ENCODE data around the gene PLCB1. TPM values are rescaled to one million over a fixed set of nuclear protein-coding genes. Genes with fewer than 3 reads are reported as not detected.

The PLCB1 gene
- total and polyA plus RNA-seq, 2 experiments from 2014 or later, result 14.9 to 20.7 TPM

GRCh38 chr20:8372824-8373380 is 240.8 kb downstream of the PLCB1 start:
- H3K9me3 Mint-ChIP-seq, result no peaks in the 10 kb centered on the region; the same call in 2 of the 3 replicates
- Histone ChIP-seq H3K27me3 (ENCODE audit: insufficient read depth) (no peaks in the 10 kb centered on the region), H4K20me1 (replicated peaks; ENCODE audit: insufficient read depth) (no peaks in the 10 kb centered on the region), H3K79me2 (replicated peaks; ENCODE audit: insufficient read depth) (no peaks in the 10 kb centered on the region), H3K36me3 (ENCODE audit: insufficient read depth) (no peaks in the 10 kb centered on the region), H3K4me2 (no peak overlapping the region), H3K9me2 (ENCODE audit: insufficient read depth) (no peaks in the 10 kb centered on the region; the same call in 1 of the 2 replicates), H3K27ac (ENCODE audit: low read depth) (no peak overlapping the region), H3F3A (replicated peaks; ENCODE audit: low read depth) (no peaks in the 10 kb centered on the region), H3K4me3 (no peak overlapping the region), H3K4me1 (ENCODE audit: insufficient read depth) (no peaks in the 10 kb centered on the region), H2AFZ (no peak overlapping the region)
- no peaks in the 10 kb centered on the region for H3K36me3 Mint-ChIP-seq (ENCODE audit: low read depth)
- no peaks in the 10 kb centered on the region for H3K27me3 Mint-ChIP-seq (ENCODE audit: insufficient read depth, low read depth, poor library complexity)
- ATAC-seq, result no peak
- peak overlapping the region; percentile 59; the same call in 1 of the 2 replicates for H3K27ac Mint-ChIP-seq
- H3K4me3 Mint-ChIP-seq, result no peak overlapping the region
- TF ChIP-seq POLR2AphosphoS5 (IDR thresholded peaks at IDR 0.05; ENCODE audit: low read depth) (no peak), ZNF462 (CRISPR knock-in tag; IDR thresholded peaks at IDR 0.05) (no peak), JUNB (IDR thresholded peaks at IDR 0.05; ENCODE audit: unreplicated experiment) (no peak), EZH2phosphoT487 (IDR thresholded peaks at IDR 0.05; ENCODE audit: unreplicated experiment) (no peak)
- DNase-seq (ENCODE audit: low spot score), result no peak
- H3K4me1 Mint-ChIP-seq, result peaks cover 6% of the 10 kb centered on the region; the same call in 2 of the 3 replicates

- H3K79me2 ChIP-seq (replicated peaks; ENCODE audit: insufficient read depth), result no peaks in the 10 kb centered on the region
- Mint-ChIP-seq H3K9me3 (no peaks in the 10 kb centered on the region; the same call in 2 of the 3 replicates), H3K4me1 (peaks cover 6% of the 10 kb centered on the region; the same call in 2 of the 3 replicates), H3K27me3 (ENCODE audit: insufficient read depth, low read depth, poor library complexity) (no peaks in the 10 kb centered on the region), H3K27ac (no peak overlapping the region), H3K36me3 (ENCODE audit: low read depth) (no peaks in the 10 kb centered on the region), H3K4me3 (no peak overlapping the region)
- no peaks in the 10 kb centered on the region for H3K27me3 ChIP-seq (ENCODE audit: insufficient read depth)
- H3K27ac ChIP-seq (ENCODE audit: low read depth), result no peak overlapping the region
- H3K36me3 ChIP-seq (ENCODE audit: insufficient read depth), result no peaks in the 10 kb centered on the region
- no peak overlapping the region for H3K4me3 ChIP-seq
- no peaks in the 10 kb centered on the region for H4K20me1 ChIP-seq (replicated peaks; ENCODE audit: insufficient read depth)
- no peaks in the 10 kb centered on the region for H3F3A ChIP-seq (replicated peaks; ENCODE audit: low read depth)
- no peak overlapping the region for H2AFZ ChIP-seq
- H3K4me2 ChIP-seq, result no peak overlapping the region
- H3K9me2 ChIP-seq (ENCODE audit: insufficient read depth), result no peaks in the 10 kb centered on the region; the same call in 1 of the 2 replicates
- DNase-seq (ENCODE audit: low spot score) (no peak), ATAC-seq (no peak)
- no peaks in the 10 kb centered on the region for H3K4me1 ChIP-seq (ENCODE audit: insufficient read depth)
- TF ChIP-seq EZH2phosphoT487 (IDR thresholded peaks at IDR 0.05; ENCODE audit: unreplicated experiment) (no peak), CREB1 (CRISPR knock-in tag; IDR thresholded peaks at IDR 0.05; ENCODE audit: low read depth) (no peak), ZNF462 (CRISPR knock-in tag; IDR thresholded peaks at IDR 0.05) (no peak)
Measured at GRCh38 chr20:8373579-8373978, 241.5 kb downstream of the PLCB1 start.
